Superior temporal gyrus (tissue), 1 donor: Measurements from ENCODE around the gene TMEM163.

Source experiments
- DNase-seq: peaks from one replicate; pipeline ENCODE4 v3.0.0-alpha.2; 2016; ENCODE audit errors: extremely low spot score

The TMEM163 gene

GRCh38 chr2:134410006-134410405, 308.8 kb downstream of the TMEM163 start:
- no peak for DNase-seq

- DNase-seq = no peak
Observed at GRCh38 chr2:134408791-134409190, 310.0 kb downstream of the TMEM163 start.

GRCh38 chr2:134408386-134408785, 310.4 kb downstream of the TMEM163 start:
- no peak for DNase-seq

- no peak for DNase-seq
Observed at GRCh38 chr2:134407154-134407890, 311.5 kb downstream of the TMEM163 start.

- DNase-seq = no peak
Observed at GRCh38 chr2:134406736-134407135, 312.1 kb downstream of the TMEM163 start.

GRCh38 chr2:134406311-134406710, 312.5 kb downstream of the TMEM163 start:
- DNase-seq = no peak
